ENCODE results near the gene VANGL2. TPM values are rescaled to one million over a fixed set of nuclear protein-coding genes. Genes with fewer than 3 reads are reported as not detected.

VANGL2 gene
- polyA plus RNA-seq, 1 donor from 2014 or later, result 22.6 TPM

- no peak for TF ChIP-seq EP300 (conservative IDR thresholded peaks at IDR 0.05; ENCODE audit: poor library complexity, severe bottlenecking)
- TF ChIP-seq, protein P1, sequence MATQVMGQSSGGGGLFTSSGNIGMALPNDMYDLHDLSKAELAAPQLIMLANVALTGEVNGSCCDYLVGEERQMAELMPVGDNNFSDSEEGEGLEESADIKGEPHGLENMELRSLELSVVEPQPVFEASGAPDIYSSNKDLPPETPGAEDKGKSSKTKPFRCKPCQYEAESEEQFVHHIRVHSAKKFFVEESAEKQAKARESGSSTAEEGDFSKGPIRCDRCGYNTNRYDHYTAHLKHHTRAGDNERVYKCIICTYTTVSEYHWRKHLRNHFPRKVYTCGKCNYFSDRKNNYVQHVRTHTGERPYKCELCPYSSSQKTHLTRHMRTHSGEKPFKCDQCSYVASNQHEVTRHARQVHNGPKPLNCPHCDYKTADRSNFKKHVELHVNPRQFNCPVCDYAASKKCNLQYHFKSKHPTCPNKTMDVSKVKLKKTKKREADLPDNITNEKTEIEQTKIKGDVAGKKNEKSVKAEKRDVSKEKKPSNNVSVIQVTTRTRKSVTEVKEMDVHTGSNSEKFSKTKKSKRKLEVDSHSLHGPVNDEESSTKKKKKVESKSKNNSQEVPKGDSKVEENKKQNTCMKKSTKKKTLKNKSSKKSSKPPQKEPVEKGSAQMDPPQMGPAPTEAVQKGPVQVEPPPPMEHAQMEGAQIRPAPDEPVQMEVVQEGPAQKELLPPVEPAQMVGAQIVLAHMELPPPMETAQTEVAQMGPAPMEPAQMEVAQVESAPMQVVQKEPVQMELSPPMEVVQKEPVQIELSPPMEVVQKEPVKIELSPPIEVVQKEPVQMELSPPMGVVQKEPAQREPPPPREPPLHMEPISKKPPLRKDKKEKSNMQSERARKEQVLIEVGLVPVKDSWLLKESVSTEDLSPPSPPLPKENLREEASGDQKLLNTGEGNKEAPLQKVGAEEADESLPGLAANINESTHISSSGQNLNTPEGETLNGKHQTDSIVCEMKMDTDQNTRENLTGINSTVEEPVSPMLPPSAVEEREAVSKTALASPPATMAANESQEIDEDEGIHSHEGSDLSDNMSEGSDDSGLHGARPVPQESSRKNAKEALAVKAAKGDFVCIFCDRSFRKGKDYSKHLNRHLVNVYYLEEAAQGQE (IDR thresholded peaks at IDR 0.05; ENCODE audit: borderline replicate concordance), result no peak
- TF ChIP-seq POLR2AphosphoS5 (IDR thresholded peaks at IDR 0.05), result no peak
- TF ChIP-seq MXI1 (conservative IDR thresholded peaks at IDR 0.05; ENCODE audit: poor library complexity, severe bottlenecking), result no peak
- TF ChIP-seq, protein P2, sequence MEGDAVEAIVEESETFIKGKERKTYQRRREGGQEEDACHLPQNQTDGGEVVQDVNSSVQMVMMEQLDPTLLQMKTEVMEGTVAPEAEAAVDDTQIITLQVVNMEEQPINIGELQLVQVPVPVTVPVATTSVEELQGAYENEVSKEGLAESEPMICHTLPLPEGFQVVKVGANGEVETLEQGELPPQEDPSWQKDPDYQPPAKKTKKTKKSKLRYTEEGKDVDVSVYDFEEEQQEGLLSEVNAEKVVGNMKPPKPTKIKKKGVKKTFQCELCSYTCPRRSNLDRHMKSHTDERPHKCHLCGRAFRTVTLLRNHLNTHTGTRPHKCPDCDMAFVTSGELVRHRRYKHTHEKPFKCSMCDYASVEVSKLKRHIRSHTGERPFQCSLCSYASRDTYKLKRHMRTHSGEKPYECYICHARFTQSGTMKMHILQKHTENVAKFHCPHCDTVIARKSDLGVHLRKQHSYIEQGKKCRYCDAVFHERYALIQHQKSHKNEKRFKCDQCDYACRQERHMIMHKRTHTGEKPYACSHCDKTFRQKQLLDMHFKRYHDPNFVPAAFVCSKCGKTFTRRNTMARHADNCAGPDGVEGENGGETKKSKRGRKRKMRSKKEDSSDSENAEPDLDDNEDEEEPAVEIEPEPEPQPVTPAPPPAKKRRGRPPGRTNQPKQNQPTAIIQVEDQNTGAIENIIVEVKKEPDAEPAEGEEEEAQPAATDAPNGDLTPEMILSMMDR (IDR thresholded peaks at IDR 0.05; ENCODE audit: poor library complexity, severe bottlenecking), result no peak
- TF ChIP-seq RAD21 (conservative IDR thresholded peaks at IDR 0.05), result no peak
- TF ChIP-seq TAF1 (IDR thresholded peaks at IDR 0.05; ENCODE audit: low read depth), result no peak
- no peak for TF ChIP-seq EZH2 (IDR thresholded peaks at IDR 0.05; ENCODE audit: borderline replicate concordance, insufficient read depth, low read length, poor library complexity, severe bottlenecking)
- TF ChIP-seq SMC3 (conservative IDR thresholded peaks at IDR 0.05; ENCODE audit: poor library complexity), result no peak
- Histone ChIP-seq H3K27me3 (ENCODE audit: insufficient read depth, low read depth, low read length) (no peaks in the 10 kb centered on the region), H3K4me2 (ENCODE audit: low read length) (no peak overlapping the region), H3K9ac (ENCODE audit: low read length) (no peak overlapping the region), H3K79me2 (replicated peaks; ENCODE audit: insufficient read depth, low read length) (no peaks in the 10 kb centered on the region), H3K27ac (ENCODE audit: low read length) (no peak overlapping the region), H4K20me1 (ENCODE audit: insufficient read depth) (no peaks in the 10 kb centered on the region), H3K4me3 (ENCODE audit: low read length) (no peak overlapping the region), H3K9me2 (ENCODE audit: insufficient read depth, low read length) (no peaks in the 10 kb centered on the region), H3K36me3 (ENCODE audit: insufficient read depth, low read length) (peaks cover 5% of the 10 kb centered on the region), H3F3A (ENCODE audit: insufficient read depth, low read length, poor library complexity, severe bottlenecking) (no peaks in the 10 kb centered on the region), H3K9me3 (ENCODE audit: low read length) (no peaks in the 10 kb centered on the region), H2AFZ (ENCODE audit: low read depth, low read length) (no peak overlapping the region)
Measured at GRCh38 chr1:160352555-160352954, 47.8 kb upstream of the VANGL2 start.

- Histone ChIP-seq H3K9me3 (ENCODE audit: low read length) (no peaks in the 10 kb centered on the region), H3K36me3 (ENCODE audit: insufficient read depth, low read length) (peaks cover 5% of the 10 kb centered on the region), H3K27ac (ENCODE audit: low read length) (no peak overlapping the region), H2AFZ (ENCODE audit: low read depth, low read length) (no peak overlapping the region), H3K27me3 (ENCODE audit: insufficient read depth, low read depth, low read length) (no peaks in the 10 kb centered on the region), H3F3A (ENCODE audit: insufficient read depth, low read length, poor library complexity, severe bottlenecking) (no peaks in the 10 kb centered on the region), H3K4me3 (ENCODE audit: low read length) (no peak overlapping the region), H3K9me2 (ENCODE audit: insufficient read depth, low read length) (no peaks in the 10 kb centered on the region), H3K4me2 (ENCODE audit: low read length) (no peak overlapping the region), H4K20me1 (ENCODE audit: insufficient read depth) (no peaks in the 10 kb centered on the region), H3K79me2 (replicated peaks; ENCODE audit: insufficient read depth, low read length) (no peaks in the 10 kb centered on the region), H3K9ac (ENCODE audit: low read length) (no peak overlapping the region)
- TF ChIP-seq EP300 (conservative IDR thresholded peaks at IDR 0.05; ENCODE audit: poor library complexity, severe bottlenecking) (no peak), MXI1 (conservative IDR thresholded peaks at IDR 0.05; ENCODE audit: poor library complexity, severe bottlenecking) (no peak), SMC3 (conservative IDR thresholded peaks at IDR 0.05; ENCODE audit: poor library complexity) (no peak), RAD21 (conservative IDR thresholded peaks at IDR 0.05) (no peak), POLR2AphosphoS5 (IDR thresholded peaks at IDR 0.05) (no peak), TAF1 (IDR thresholded peaks at IDR 0.05; ENCODE audit: low read depth) (no peak), EZH2 (IDR thresholded peaks at IDR 0.05; ENCODE audit: borderline replicate concordance, insufficient read depth, low read length, poor library complexity, severe bottlenecking) (no peak)
- TF ChIP-seq, protein P1 (IDR thresholded peaks at IDR 0.05; ENCODE audit: borderline replicate concordance), result no peak
- TF ChIP-seq, protein P2 (IDR thresholded peaks at IDR 0.05; ENCODE audit: poor library complexity, severe bottlenecking), result no peak
Measured at GRCh38 chr1:160353223-160353622, 47.1 kb upstream of the VANGL2 start.

All from neural cell (in vitro differentiated cells).